Ascending aorta (tissue), 2 donors: ENCODE data around the gene CARD19. TPM values are rescaled to one million over a fixed set of nuclear protein-coding genes. Genes with fewer than 3 reads are reported as not detected.

Experiments
- DNase-seq, 2 donors: peaks; one replicate each; pipeline ENCODE4 v3.0.0-alpha.2; 2019; ENCODE audit warnings: low spot score in 2 of 2
- H3K27ac ChIP-seq, 2 donors: fragments of 200-600 bp; sonication (generic); one replicate each; pipeline ENCODE4 v1.5.1; 2016 to 2017; ENCODE audit warnings: mild to moderate bottlenecking in 1 of 2
- H3K27me3 ChIP-seq: fragments of 200-600 bp; sonication (generic); one replicate; pipeline ENCODE4 v1.5.1; 2017
- H3K36me3 ChIP-seq, 2 donors: fragments of 200-600 bp; sonication (generic); one replicate each; pipeline ENCODE4 v1.5.1; 2016
- H3K4me1 ChIP-seq, 2 donors: fragments of 200-600 bp; sonication (generic); one replicate each; pipeline ENCODE4 v1.5.1; 2016 to 2017; ENCODE audit warnings: mild to moderate bottlenecking in 1 of 2
- H3K4me3 ChIP-seq, 2 donors: fragments of 200-600 bp; sonication (generic); one replicate each; pipeline ENCODE4 v1.5.1; 2016 to 2017; ENCODE audit warnings: mild to moderate bottlenecking in 1 of 2
- H3K9me3 ChIP-seq, 2 donors: fragments of 200-600 bp; sonication (generic); one replicate each; pipeline ENCODE4 v1.5.1; 2016
- intact Hi-C: fragments of 100-400 bp; cut with DNase I; formaldehyde crosslinking; loops from one replicate; pipeline ENCODE4 v1.15.1; 2023
- total RNA-seq: library from RNA; depleted of rRNA; stranded (reverse); fragments of >200 nt; gene quantifications from one replicate; pipeline ENCODE4 v1.1.0, GENCODE V29; 2016
- TF ChIP-seq, protein P1 (sequence below), 3 experiments: fragments of 200-600 bp in 2 of 3; fragments of 450-650 bp in 1 of 3; sonication (generic) in 2 of 3; IDR thresholded peaks; one replicate each; pipeline ENCODE4 v1.5.1; 2016 to 2019; ENCODE audit warnings: antibody characterized with exemption in 3 of 3, mild to moderate bottlenecking in 1 of 3, moderate library complexity in 1 of 3

The CARD19 gene
- total RNA-seq, 1 donor from 2014 or later, result 212 TPM

DNA sequence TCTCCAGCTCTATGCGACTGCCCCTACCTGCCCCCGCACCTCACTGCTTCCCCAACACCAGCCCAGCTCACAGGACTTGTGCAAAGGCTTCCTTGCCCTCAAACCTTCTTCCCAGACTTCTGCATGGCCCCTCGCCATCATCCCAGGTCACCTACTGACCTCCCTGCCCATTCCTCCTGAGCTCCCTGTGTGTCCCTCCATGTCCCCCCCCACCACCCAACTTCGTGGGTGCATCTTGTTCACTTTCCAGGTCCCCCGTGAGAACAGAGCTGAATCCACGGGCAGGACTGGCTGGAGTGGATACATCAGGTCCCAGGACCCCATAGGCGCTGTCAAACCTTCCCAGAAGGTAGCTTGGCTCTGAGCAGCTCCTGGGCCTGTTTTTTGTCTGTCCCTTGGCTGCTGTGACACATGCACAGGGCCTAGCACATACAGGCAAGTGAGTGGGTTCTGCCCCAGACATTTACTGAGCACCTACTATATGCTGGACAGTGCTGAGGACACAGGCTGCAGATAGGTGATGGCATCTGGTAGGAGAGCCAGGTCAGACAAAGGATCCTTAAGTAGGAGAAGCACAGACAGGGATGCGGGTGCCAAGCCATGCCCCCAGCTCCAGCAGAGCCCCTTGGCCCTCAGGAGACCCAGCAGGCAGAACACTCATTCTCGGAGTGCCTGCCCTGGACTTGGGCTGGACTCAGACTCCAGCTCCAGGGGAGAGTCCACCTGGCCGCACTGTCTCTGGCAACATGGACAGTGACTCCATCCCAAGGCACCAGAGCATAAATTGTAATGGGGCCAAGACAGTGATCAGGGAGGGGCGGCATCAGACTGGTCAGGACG, 23.1 kb downstream of the CARD19 start:
- TF ChIP-seq, protein P1, sequence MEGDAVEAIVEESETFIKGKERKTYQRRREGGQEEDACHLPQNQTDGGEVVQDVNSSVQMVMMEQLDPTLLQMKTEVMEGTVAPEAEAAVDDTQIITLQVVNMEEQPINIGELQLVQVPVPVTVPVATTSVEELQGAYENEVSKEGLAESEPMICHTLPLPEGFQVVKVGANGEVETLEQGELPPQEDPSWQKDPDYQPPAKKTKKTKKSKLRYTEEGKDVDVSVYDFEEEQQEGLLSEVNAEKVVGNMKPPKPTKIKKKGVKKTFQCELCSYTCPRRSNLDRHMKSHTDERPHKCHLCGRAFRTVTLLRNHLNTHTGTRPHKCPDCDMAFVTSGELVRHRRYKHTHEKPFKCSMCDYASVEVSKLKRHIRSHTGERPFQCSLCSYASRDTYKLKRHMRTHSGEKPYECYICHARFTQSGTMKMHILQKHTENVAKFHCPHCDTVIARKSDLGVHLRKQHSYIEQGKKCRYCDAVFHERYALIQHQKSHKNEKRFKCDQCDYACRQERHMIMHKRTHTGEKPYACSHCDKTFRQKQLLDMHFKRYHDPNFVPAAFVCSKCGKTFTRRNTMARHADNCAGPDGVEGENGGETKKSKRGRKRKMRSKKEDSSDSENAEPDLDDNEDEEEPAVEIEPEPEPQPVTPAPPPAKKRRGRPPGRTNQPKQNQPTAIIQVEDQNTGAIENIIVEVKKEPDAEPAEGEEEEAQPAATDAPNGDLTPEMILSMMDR (IDR thresholded peaks at IDR 0.05), result no peak
- intact Hi-C loops, result loop anchor here (2.0 kb wide), 1 partner anchor 20 kb away; no protein-coding TSS in a partner anchor
- H3K36me3 ChIP-seq, result peaks cover 29% of the 10 kb centered on the region in 2 donors
- H3K9me3 ChIP-seq, result no peaks in the 10 kb centered on the region
- no peaks in the 10 kb centered on the region for H3K27me3 ChIP-seq
- peaks cover 0 to 22% of the 10 kb centered on the region in 2 donors for H3K4me1 ChIP-seq
- no peak overlapping the region for H3K4me3 ChIP-seq
- DNase-seq, result peak in 1 of 2 donors; percentile 63
- peak overlapping the region; percentile 67 to 72 for H3K27ac ChIP-seq

DNA sequence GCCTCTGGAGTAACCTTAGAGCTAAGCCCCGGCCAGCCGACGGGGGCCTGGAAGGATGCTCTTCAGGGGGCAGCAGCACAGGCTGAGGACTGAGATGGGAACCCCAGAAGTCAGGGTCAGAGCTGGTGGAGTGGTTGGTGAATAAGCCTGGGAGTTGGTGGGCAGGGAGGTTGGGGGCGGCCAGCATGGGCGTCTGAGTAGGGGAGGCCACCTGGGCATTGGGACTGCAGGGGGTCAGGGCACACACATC, 23.6 kb downstream of the CARD19 start:
- H3K36me3 ChIP-seq, result peaks cover 31 to 32% of the 10 kb centered on the region in 2 donors
- DNase-seq, result no peak
- intact Hi-C loops, result loop anchor here (2.0 kb wide), 1 partner anchor 21 kb away; no protein-coding TSS in a partner anchor
- H3K9me3 ChIP-seq, result no peaks in the 10 kb centered on the region
- H3K4me1 ChIP-seq, result peaks cover 0 to 22% of the 10 kb centered on the region in 2 donors
- TF ChIP-seq, protein P1 (IDR thresholded peaks at IDR 0.05), result no peak
- peak overlapping the region; percentile 67 to 72 for H3K27ac ChIP-seq
- H3K4me3 ChIP-seq, result no peak overlapping the region
- H3K27me3 ChIP-seq, result no peaks in the 10 kb centered on the region

DNA sequence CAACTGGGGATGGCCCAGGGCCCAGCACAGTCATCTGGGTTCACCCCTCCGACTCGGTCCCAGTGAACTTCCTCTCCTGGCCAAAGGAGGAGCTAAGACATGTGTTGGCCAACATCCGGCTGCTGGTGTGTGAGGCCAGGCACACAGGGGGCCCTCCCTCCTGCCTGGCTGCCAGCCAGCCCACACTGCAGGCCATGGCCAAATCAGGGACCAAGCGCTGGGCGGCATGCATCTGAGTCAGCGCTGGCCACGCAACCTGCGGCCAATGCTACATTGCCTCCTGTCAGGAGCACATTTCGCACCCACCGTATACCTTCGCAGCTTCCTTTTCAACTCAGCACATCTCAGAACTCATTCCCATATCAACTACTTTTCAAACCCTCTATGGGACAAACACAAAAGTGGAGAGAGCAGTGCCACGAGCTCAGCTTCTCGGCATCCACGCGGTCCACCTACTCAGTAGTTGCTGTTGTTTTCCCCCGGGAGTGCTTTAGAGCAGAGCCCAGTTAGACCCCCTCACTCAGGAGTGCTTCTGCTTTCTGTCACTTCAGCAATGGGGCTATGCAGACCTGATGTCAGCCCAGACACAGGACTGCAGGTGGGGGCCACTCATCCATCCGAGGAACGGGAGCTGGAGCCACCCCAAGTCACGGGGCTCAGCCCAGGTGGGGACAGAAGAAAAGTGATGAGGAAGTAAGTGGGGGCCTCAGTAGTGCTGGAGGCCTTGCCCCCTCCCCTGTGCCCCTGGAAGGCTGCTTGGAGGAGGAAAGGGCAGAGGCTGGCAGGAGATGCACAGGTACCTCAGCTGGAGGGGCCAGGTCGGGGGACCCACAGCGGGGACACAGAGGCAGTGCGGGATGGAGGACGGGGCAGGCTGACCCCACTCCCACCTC, 24.2 kb downstream of the CARD19 start:
- no peaks in the 10 kb centered on the region for H3K27me3 ChIP-seq
- H3K4me3 ChIP-seq, result peak overlapping the region in 1 of 2 donors; percentile 1
- TF ChIP-seq, protein P1 (IDR thresholded peaks at IDR 0.05), result peak; percentile 51 to 52 (median 51)
- intact Hi-C loops, result loop anchor here (2.0 to 10.0 kb wide), 2 partner anchors 21 to 445 kb away; partner anchors contain the start of gene IPPK
- peak overlapping the region; percentile 67 to 72 for H3K27ac ChIP-seq
- peaks cover 0 to 22% of the 10 kb centered on the region in 2 donors for H3K4me1 ChIP-seq
- H3K9me3 ChIP-seq, result no peaks in the 10 kb centered on the region
- DNase-seq, result peak; percentile 90 to 98
- H3K36me3 ChIP-seq, result peaks cover 37 to 38% of the 10 kb centered on the region in 2 donors

DNA sequence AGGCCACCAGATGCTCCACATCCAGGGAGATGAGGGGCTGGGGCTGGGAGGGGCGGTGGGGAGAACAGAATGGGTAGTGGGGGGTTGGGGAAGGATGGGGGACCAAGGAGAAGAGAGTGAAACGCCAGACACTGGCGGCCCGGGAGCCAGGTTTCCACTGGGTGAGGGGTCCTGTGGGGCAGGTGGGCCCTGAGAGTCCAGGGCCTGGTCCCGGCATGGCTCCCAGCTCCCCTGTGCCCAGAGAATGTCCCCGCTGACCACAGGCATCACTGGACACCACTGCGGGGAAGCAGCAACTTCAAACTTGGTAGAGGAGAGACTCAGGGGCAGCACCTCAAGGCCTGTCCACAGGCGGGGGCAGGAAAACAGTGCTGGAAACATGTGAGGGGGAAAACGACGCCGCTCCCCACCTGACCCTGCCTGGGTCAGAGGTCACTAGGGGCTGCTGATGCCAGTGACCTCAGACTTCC, 24.9 kb downstream of the CARD19 start:
- TF ChIP-seq, protein P1 (IDR thresholded peaks at IDR 0.05), result no peak
- intact Hi-C loops, result loop anchor here (10.0 kb wide), 1 partner anchor 446 kb away; the partner anchor contains the start of gene IPPK
- Histone ChIP-seq H3K27me3 (no peaks in the 10 kb centered on the region), H3K9me3 (no peaks in the 10 kb centered on the region), H3K27ac (peak overlapping the region; percentile 63 to 72), H3K4me1 (peaks cover 0 to 25% of the 10 kb centered on the region in 2 donors), H3K4me3 (no peak overlapping the region), H3K36me3 (peaks cover 43 to 45% of the 10 kb centered on the region in 2 donors)
- peak in 1 of 2 donors; percentile 62 for DNase-seq
